ENCODE results near the gene GFPT1.

GFPT1 gene

GRCh38 chr2:69287544-69287943 lies 99.5 kb downstream of the GFPT1 start:
- H3K4me3 ChIP-seq (ENCODE audit: low read length), result no peak overlapping the region
- no peak for DNase-seq (ENCODE audit: low read depth)
- TF ChIP-seq CTCF (IDR thresholded peaks at IDR 0.05; ENCODE audit: insufficient read depth, low read depth, low read length, missing control alignments), result no peak

- H3K4me3 ChIP-seq (ENCODE audit: low read length), result no peak overlapping the region
- no peak for TF ChIP-seq CTCF (IDR thresholded peaks at IDR 0.05; ENCODE audit: insufficient read depth, low read depth, low read length, missing control alignments)
- no peak for DNase-seq (ENCODE audit: low read depth)
These were observed 101.6 kb downstream of the GFPT1 start for GRCh38 chr2:69285379-69285894.

GRCh38 chr2:69280796-69281412 lies 106.1 kb downstream of the GFPT1 start:
- no peak for DNase-seq (ENCODE audit: low read depth)
- no peak overlapping the region for H3K4me3 ChIP-seq (ENCODE audit: low read length)
- TF ChIP-seq CTCF (IDR thresholded peaks at IDR 0.05; ENCODE audit: insufficient read depth, low read depth, low read length, missing control alignments), result no peak

GRCh38 chr2:69279931-69280681 lies 106.9 kb downstream of the GFPT1 start:
- no peak for DNase-seq (ENCODE audit: low read depth)
- TF ChIP-seq CTCF (IDR thresholded peaks at IDR 0.05; ENCODE audit: insufficient read depth, low read depth, low read length, missing control alignments), result no peak
- H3K4me3 ChIP-seq (ENCODE audit: low read length), result no peak overlapping the region

GRCh38 chr2:69279211-69279610 lies 107.8 kb downstream of the GFPT1 start:
- DNase-seq (ENCODE audit: low read depth), result no peak

GRCh38 chr2:69278366-69278765 lies 108.7 kb downstream of the GFPT1 start:
- DNase-seq (ENCODE audit: low read depth), result no peak
- no peak for TF ChIP-seq CTCF (IDR thresholded peaks at IDR 0.05; ENCODE audit: insufficient read depth, low read depth, low read length, missing control alignments)
- no peak overlapping the region for H3K4me3 ChIP-seq (ENCODE audit: low read length)

More at GRCh38 chr2:69279211-69279610, 107.8 kb downstream of the GFPT1 start:
- TF ChIP-seq CTCF (IDR thresholded peaks at IDR 0.05; ENCODE audit: insufficient read depth, low read depth, low read length, missing control alignments), result no peak
- H3K4me3 ChIP-seq (ENCODE audit: low read length), result no peak overlapping the region
